HG03039 (cell line): ENCODE data around the gene USP6.
"Not testable (repeated sequence)": the region's sequence is repeated elsewhere in the genome, so short reads cannot be mapped to it uniquely, and the experiment has no call there.

Experiments
- ATAC-seq: cut with Tn5 transposase; IDR thresholded peaks from one replicate; pipeline ENCODE4 v1.9.1; 2021; ENCODE audit warnings: mild to moderate bottlenecking, moderate library complexity; ENCODE audit not compliant: unreplicated experiment

The USP6 gene

GRCh38 chr17:5121186-5121841, 5.5 kb downstream of the USP6 start:
- no peak for ATAC-seq

- not testable (repeated sequence) for ATAC-seq
Observed at GRCh38 chr17:5122056-5122455, 6.2 kb downstream of the USP6 start.

- ATAC-seq: no peak
Observed at GRCh38 chr17:5122586-5123342, 6.9 kb downstream of the USP6 start.

- ATAC-seq: no peak
Observed at GRCh38 chr17:5123343-5124124, 7.7 kb downstream of the USP6 start.

GRCh38 chr17:5124125-5124760, 8.4 kb downstream of the USP6 start:
- not testable (repeated sequence) for ATAC-seq

GRCh38 chr17:5124896-5125295, 9.1 kb downstream of the USP6 start:
- not testable (repeated sequence) for ATAC-seq

GRCh38 chr17:5126719-5127488, 11.1 kb downstream of the USP6 start:
- ATAC-seq: no peak

- ATAC-seq: no peak
Observed at GRCh38 chr17:5127910-5128309, 12.1 kb downstream of the USP6 start.

- not testable (repeated sequence) for ATAC-seq
Observed at GRCh38 chr17:5128387-5128786, 12.6 kb downstream of the USP6 start.

- no peak for ATAC-seq
Observed at GRCh38 chr17:5128905-5129535, 13.2 kb downstream of the USP6 start.

- not testable (repeated sequence) for ATAC-seq
Observed at GRCh38 chr17:5129770-5130169, 13.9 kb downstream of the USP6 start.

- not testable (repeated sequence) for ATAC-seq
Observed at GRCh38 chr17:5130261-5130660, 14.4 kb downstream of the USP6 start.

- ATAC-seq: not testable (repeated sequence)
Observed at GRCh38 chr17:5130687-5131086, 14.9 kb downstream of the USP6 start.

GRCh38 chr17:5131146-5131715, 15.4 kb downstream of the USP6 start:
- no peak for ATAC-seq

GRCh38 chr17:5131799-5132502, 16.1 kb downstream of the USP6 start:
- not testable (repeated sequence) for ATAC-seq

GRCh38 chr17:5132503-5133225, 16.8 kb downstream of the USP6 start:
- ATAC-seq: not testable (repeated sequence)

- no peak for ATAC-seq
Observed at GRCh38 chr17:5133311-5133710, 17.5 kb downstream of the USP6 start.

GRCh38 chr17:5133961-5134360, 18.1 kb downstream of the USP6 start:
- ATAC-seq: not testable (repeated sequence)
